GM18511 (cell line): Measurements from ENCODE around the gene IARS1.

Experiments
- ATAC-seq: cut with Tn5 transposase; IDR thresholded peaks from one replicate; pipeline ENCODE4 v1.9.1; 2021; ENCODE audit warnings: mild to moderate bottlenecking, moderate library complexity; ENCODE audit not compliant: unreplicated experiment

Gene IARS1

DNA sequence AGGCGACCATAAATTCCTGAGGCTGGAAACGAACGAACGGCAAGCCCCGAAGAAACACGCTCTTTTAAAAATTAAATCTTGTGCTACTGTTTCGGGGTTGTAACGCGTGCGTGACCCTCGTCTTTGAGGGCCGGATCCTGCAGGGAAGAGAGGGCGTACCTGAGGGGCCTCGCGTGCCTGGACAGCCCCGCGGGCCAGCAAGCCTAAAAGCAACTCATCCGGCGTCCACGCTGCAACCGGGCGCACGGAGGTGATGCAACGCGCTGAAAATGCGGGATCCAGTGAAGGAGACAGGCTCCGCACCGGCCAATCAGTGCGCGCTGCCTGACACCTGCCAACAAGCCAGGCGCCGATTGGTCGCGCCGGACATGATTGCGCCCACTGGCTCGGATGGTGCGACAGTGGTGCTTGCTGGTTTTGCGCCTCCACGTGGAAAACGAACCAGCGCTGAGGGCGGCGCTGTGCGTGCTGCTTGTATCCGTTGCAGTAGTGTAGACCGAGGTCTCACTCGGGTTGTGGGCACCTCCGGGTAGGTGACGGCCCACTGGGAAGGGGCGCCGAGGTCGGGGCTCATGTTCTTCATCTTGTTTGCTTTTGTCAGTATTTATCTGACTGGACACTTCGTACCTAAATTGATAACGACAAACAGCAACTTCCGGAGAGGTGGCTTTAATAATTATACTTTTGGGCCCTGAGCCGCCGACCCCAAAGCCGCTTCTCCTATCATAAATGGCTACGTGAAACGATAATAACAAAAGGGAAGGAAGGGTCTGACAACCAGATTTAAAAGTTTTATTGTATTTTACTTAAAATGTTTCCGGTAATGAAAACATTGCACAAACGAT is at the start of gene IARS1:
Gene IARS1 (minus strand): TSS at position 246 of the 845 bp plus-strand sequence. CDS start 4,278 bp downstream, outside the sequence.
- ATAC-seq = peak; percentile 99

DNA sequence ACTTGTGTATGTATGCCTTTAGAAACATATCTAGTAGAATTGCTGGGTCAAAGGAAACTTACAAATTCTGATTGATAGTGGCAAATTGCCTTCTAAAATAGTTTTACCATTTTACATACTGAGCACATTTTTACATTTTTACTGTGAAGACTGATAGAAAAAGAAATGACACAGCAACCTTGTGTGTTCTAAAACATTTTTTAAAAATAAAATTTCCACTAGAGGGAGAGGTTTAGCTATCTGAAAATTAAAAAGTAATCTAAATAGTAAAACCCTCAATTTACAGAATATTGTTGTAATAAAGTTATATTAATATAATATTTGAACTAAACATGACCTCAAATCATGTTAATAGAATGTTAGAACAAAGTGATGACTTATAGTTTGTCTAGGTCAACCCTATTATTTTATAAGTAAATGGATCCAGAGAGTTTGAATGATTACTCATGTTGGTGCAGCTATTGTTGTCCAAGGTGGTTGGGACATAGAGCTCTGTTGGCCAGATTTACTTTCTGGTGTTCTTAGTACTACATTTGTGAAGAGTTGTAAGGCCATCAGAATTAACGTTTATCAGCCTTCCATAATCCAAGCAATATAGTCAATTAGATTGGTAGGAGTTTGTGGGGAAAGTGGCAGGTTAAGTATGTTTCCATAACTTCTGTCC is 49.5 kb upstream of the IARS1 start:
- no peak for ATAC-seq

DNA sequence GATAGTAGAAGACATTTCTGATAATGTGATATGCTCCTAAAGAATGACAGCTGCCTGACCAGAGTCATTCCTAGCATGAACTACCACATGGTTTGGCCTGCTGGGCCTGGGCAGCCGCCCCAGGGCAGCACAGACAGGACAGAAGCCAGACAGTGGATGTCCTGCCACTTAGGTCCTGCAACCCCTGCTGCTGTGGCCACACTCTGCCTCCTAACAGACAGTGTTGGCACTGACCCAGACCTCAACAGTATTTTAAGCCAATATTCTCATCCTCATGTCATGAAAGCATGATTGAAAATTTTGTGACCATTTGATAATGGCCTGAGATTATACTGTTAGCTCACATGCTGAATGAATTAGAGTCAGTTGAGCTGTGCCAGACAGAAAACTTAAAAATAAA is 48.1 kb upstream of the IARS1 start:
- no peak for ATAC-seq

DNA sequence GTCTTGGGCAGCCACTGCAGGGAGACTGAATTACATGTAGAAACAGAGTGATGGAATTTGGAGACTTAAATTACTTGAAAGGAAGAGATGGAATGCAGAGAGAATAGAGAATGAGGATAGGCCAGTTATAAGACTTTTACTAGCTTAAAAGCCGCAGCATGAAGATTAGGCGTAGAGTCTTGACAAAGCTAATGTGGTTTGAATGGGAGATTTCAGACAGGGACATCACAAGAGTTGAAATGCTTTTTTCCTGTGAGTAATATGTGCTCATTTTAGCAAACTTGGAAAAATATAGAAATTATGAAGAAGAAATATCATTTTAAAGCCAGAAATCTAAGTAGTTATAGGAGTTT is 39.8 kb upstream of the IARS1 start:
- ATAC-seq = no peak

DNA sequence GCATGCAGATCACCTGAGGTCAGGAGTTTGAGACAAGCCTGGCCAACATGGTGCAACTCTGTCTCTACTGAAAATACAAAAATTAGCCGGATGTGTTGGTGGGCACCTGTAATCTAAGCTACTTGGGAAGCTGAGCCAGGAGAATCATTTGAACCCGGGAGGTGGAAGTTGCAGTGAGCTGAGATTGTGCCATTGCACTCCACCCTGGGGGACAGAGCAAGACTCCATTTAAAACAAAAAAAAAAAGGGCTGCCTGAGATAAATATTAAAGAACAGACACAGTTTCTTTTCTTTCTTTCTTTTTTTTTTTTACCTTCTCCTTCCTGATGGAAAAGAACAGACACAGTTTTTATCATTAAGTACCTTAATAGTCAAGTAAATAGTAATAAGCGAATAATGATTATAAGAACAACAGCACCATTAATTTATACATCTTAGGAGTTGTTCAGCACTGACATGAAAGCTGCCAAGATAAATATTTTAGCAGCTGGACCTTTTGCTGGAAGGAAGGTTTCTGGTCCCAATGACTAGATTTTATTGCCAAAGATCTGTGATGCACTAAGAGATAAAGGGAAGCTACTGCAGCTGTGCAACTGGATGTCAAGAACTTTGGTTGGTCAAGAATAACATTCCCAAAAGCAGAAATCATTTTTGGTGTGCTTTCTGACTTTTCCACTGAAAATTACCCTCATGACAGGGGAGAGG is 39.2 kb upstream of the IARS1 start:
- ATAC-seq = no peak

DNA sequence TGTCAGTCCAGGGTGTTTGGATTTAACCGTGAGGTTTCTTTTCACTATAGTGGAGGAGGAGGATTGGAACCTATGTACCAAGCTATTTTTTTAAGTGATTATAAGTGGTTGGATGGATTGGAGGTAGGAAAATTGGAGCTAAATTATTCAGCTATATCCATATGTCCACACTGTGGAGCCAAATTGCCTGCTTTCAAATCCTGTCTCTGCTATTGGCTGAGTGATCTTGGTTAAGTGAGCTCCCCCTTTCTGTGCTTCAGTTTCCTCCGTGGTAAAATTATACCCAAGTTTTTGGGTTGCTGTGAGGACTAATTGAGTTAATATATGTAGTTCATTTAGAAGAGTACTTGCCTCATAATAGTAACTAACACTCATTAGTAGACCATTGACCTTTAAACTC is 34.7 kb upstream of the IARS1 start:
- no peak for ATAC-seq

DNA sequence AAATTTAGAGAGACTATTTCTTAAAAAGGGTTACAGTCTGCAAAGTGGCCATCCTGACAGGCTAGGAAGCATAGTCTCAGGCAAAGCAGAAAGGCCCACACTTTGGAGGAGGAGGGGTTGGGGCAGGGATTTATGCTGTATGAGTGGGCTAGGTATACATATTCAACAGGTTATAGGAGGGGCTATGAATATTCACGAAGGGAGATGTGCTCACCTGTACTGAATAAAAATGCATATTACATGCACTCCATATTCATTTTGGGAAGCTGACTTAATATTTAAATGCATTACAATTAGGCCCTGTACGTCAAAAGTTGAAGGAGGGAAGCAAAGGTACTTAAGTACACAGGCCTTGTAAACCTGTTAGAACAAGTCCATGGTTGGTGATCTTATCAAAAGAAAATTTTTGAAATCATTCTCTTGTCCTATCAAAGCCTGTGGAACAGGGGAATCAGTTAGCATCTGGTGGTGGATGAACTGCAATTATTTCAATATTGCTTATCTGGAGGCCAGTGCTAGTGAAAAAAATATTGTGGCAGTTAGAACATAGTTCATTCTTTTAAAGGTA is 33.9 kb upstream of the IARS1 start:
- no peak for ATAC-seq

DNA sequence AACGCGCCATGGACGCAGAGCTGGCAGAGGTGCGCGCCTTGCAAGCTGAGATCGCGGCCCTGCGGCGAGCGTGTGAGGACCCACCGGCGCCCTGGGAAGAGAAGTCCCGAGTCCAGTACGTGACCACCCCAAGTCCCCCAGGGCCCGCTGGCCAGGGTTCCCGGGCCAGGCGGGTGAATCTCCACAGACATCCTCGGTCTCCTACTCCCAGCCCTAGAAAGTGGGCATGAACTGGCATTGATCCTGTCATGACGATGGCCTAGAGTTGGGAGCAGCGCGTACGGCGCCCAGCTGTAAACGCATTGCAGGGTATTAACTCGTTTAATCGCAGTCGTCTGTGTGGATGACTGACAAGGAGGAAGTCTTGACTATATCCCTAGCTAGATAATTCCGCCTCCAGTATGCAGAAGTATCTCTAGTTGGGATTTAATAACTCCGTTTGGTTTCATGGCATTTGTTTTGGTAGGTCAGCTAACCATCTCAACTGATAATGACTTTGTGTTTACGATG is 32.5 kb upstream of the IARS1 start:
- peak; percentile 8 for ATAC-seq

DNA sequence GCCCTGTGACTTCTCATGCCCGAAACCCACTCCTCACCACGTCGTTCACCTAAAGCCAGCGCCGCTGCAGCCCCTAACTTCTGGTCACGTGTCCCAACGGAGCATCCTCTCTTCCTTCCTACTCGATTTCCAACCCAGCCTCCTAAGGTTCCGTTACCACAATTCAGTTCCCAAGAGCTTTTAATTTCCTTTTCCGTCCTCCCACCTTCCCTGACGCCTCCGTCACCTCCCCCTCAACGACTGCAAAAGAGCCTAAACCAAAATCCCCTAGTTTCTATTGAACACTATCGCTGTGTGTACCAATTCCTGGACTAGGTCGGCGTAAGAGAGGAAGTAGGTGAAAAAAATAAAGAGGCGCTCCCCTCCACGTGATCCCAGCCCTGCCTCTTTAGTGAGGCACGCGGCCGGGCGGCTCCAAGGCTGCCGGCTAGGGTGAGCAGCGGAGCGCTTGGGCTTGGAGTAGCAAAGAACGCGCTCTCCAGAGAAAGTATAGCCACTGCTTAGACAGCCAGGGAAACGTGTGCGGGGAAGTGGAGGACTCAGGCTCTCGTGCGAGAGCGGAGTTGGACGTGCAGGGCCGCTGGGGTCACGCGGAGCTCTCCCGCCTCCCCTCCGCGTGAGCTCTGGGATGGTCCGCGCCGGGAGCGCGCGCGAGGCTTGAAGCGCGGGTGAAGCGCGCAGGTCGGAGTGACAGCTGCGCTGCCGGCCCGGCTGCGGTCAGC is 31.9 kb upstream of the IARS1 start, which contains the start of the genes CENPP and NOL8:
Gene CENPP (plus strand): TSS at position 685 of the 722 bp plus-strand sequence.
Gene NOL8 (minus strand): TSS at position 82 of the 722 bp plus-strand sequence. CDS start 1,189 bp downstream, outside the sequence.
- ATAC-seq = peak; percentile 98

DNA sequence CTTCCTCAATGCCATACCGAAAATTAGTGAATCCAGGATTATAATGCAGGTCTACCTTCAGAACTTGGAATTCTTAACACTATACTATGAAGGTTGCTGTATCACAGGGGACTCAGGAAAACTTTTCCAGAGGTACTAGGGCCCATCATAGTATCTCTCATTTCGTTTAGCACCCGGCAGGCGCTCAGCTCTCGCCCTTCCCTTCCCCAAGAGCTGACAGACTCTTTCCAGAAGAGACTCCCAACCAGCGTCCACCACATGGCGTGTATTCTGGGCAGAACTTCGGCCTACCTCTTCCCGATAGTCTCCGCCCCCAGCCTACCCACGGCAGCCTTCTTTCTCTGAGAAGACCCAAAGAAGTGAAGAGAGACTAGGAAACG is 31.4 kb upstream of the IARS1 start:
- ATAC-seq = peak; percentile 21

DNA sequence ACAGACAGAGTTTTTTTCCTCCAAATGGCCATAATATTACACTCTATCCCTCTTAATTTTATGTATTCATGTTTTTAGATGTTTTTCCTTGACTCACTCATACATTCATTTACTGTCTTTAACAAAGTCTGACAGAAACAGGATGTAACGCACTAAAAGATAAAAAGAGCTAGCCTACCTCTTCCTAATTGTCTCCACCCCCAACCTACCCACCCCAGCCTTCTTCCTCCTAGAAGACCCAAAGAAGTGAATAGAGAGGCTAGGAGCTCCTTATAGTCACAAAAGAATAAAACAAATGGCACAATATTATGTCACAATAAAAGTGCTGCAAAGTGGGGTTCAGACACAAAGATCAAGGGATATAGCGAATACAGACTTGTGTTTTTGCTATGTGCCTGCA is 30.9 kb upstream of the IARS1 start:
- no peak for ATAC-seq

DNA sequence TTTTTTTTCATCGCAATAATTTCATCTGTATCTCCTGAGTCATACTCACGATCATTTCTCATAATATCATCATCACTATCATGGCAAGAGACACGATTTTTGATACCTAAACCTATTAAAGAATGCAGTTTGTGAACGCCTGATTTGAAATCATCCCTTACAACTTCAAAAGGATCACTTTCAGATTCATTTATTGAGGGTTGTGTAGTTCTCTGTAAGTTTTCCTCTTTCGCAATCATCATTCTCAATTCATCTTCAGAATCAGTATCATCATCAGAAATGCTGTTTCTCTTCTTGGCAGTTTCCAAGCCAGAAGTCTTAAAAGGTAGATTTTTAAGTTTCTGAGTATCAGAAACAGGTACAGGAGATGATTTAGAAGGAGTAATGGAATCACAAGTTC is 22.0 kb upstream of the IARS1 start:
- no peak for ATAC-seq

DNA sequence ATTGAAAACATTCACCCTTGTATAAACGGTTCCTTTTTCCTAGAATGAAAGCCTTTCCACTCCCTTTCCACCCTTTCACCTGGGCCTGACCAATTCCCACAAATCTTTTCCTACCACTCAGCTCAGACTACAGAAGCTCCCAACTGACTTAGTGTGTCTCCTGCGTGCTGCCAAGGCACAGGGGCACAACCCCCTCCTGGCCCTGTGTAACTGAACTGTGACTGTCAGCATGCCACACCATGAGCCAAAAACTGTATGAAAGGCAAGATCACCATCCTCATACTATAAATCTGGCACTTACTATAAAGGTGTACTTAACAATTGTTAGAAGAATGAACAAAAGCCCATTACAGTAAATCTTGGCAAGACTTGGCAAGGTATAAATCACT is 20.1 kb upstream of the IARS1 start:
- ATAC-seq = no peak

DNA sequence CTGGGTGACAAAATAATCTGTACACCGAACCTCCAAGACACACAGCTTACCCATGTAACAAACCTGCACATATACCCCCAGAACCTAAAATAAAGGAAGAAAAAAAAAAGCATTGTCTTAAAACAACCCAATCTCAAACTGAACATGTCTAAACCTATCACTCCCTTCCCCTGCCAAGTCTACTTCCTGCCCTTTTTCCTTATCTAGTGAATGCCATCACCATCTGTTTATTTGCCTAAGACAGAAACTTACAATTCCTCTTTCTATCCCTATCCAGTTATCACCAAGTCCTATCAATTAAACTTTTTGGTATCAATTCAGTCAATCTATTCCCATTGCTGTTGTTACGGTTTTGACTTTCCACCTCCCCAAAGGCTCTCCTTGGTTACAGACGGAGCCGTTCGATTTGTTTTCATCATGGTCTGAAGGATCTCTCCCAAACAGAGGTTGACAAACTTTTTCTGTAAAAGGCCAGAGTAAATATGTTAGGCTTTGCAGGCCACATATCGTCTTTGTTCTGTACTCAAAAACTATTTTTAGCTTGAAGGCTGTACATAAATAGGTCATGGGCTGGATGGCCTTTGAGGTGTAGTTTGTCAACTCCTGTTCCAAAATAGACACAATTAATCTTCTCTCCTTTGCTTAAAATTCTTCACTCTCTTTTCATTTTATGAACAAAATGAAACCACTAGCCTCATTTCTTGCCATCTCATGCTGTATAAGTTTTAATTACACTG is 19.6 kb upstream of the IARS1 start:
- no peak for ATAC-seq

DNA sequence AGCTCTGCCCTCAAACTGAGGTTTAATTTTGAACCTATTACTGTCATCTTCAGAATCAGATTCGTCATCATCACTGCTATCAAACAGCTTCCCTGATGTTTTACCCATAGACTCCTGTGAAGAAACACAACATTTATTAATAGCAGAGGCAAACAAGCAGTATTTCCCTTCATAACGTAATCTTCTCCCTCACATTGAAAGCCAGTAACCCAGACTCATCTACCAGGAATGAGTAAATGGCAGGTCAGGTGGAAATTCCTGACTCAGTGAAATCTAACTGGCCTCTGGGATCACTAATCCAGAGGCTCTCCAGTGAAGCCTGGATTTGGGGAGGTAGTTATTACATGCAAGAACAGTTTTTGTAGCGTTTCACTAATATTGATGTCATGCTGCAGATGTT is 17.1 kb upstream of the IARS1 start:
- ATAC-seq = no peak

DNA sequence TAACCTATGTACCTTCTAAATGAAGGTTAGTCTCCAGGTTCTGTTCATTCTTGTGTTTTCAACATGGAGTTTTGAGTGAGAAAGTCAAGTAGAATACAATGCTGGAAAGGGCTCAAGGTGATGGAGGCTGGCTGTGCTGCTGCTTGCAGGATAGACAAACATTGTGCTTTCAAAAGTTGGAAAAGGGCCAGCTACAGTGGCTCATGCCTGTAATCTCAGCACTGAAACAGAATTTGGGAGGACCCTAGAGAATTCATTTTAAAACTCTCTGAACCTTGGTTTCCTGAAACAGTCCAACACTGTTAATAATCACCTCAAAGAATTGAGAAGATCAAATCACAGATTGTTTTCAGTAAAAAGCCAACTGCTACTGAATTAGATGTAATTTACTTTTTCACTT is 15.4 kb upstream of the IARS1 start:
- peak; percentile 51 for ATAC-seq

DNA sequence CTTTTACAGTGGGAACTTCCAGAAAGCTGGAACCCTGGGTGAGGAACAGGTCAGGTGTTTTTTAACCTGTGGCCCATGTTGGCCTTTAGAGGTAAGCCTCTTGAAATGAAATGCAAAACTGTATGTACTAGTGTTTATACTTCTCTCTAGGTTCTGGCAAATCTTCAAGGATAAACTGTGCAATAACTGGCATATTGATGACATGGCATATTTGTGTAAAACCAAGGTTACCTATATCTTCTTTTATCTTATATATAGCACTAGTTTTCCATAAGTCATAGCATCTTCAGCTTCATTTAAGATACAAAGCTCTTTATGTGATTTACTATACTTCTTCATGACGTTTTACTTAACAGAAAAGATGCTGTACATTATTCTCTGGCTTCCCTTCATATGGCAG is 7.4 kb upstream of the IARS1 start:
- ATAC-seq = no peak

DNA sequence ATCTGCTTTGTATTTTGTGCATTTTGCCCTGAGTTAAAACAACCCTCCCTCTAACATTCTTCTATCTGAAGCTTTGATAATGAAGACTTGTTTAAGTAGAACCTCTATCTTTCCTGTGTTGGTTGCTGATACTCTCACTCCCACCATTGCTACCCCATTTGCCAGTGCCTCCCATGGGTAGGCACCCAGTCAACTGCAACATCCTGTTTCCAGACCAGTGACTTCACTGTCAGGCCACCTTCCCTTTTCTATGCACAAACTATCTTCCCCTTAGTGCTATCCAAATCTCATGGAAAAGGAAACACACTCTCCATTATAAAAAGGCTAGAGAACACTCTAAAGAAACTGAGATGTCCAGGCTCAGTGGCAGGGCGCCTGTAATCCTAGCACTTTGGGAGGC is 5.6 kb upstream of the IARS1 start:
- no peak for ATAC-seq

DNA sequence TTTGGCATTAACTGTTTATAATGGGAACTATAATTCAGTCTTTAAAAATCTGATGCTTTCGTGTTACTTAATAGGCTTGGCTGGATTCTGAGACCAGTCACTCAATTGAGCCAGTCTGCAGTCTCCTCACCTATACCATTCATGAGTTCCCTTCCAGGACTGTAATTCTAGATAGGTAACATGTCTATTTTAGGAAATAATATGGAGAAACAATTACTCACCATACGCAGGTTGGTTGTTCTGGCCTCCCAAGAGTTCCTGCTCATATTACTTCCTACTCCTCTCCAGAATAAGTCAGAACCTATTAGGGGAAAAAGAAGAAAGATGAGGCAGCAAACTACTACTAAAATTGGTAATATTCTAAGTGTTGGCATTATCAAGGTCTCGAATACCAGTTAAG is 4.5 kb upstream of the IARS1 start:
- ATAC-seq = no peak

DNA sequence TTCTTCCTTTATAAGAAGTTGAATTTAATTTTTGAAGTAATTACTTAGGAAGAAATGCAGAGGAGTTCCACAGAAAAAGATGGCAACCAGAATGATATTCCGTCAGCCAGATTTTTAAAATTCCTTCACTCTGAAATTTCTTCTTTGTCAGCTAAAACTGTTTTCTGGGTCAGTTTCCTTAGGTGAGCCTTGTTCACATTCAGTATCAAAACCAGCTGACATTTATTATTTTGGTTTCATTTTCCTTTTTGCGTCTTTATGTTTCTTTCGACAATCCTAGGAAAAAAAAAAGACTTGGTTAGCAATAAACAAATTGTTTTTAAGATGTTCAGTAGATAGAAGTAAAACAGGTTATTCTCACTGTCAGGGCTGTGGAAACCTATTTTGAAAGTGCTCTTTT is 4.1 kb upstream of the IARS1 start:
- no peak for ATAC-seq
